ENCODE results near the gene DMWD.

Gene DMWD

DNA sequence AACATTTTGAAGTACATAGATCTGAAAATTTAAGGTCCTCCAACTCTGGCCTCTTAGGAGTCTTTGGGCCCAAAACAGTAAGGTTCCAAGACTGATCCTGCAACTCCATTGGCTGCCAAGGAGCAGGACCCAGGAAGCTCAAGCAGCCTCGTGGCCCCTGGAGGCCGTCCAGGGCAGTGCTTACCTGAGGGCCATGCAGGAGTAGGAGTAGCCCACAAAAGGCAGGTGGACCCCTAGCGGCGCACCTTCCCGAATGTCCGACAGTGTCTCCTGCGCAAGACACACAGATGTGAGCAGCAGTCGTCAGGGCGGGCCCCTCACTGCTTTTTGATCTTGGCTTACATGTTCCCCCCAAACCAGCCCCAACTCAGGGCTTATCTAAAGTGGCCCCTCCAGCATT lies 17.9 kb downstream of the DMWD start:
- Histone ChIP-seq H3K27me3 (ENCODE audit: insufficient read depth, poor library complexity, severe bottlenecking) (peaks cover 43% of the 10 kb centered on the region), H3K27ac (replicated peaks) (no peak overlapping the region), H3K4me3 (replicated peaks; ENCODE audit: insufficient read depth, low read length) (no peak overlapping the region)
- DNase-seq (ENCODE audit: low read depth in 1 of 2, low spot score in 1 of 2): no peak
- TF ChIP-seq GABPA (IDR thresholded peaks at IDR 0.05; ENCODE audit: low read depth) (no peak), POLR2AphosphoS5 (IDR thresholded peaks at IDR 0.05; ENCODE audit: low read depth) (no peak), SPI1 (IDR thresholded peaks at IDR 0.05; ENCODE audit: borderline replicate concordance, low read depth) (no peak)
- TF ChIP-seq, protein P1, sequence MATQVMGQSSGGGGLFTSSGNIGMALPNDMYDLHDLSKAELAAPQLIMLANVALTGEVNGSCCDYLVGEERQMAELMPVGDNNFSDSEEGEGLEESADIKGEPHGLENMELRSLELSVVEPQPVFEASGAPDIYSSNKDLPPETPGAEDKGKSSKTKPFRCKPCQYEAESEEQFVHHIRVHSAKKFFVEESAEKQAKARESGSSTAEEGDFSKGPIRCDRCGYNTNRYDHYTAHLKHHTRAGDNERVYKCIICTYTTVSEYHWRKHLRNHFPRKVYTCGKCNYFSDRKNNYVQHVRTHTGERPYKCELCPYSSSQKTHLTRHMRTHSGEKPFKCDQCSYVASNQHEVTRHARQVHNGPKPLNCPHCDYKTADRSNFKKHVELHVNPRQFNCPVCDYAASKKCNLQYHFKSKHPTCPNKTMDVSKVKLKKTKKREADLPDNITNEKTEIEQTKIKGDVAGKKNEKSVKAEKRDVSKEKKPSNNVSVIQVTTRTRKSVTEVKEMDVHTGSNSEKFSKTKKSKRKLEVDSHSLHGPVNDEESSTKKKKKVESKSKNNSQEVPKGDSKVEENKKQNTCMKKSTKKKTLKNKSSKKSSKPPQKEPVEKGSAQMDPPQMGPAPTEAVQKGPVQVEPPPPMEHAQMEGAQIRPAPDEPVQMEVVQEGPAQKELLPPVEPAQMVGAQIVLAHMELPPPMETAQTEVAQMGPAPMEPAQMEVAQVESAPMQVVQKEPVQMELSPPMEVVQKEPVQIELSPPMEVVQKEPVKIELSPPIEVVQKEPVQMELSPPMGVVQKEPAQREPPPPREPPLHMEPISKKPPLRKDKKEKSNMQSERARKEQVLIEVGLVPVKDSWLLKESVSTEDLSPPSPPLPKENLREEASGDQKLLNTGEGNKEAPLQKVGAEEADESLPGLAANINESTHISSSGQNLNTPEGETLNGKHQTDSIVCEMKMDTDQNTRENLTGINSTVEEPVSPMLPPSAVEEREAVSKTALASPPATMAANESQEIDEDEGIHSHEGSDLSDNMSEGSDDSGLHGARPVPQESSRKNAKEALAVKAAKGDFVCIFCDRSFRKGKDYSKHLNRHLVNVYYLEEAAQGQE (IDR thresholded peaks at IDR 0.05; ENCODE audit: insufficient replicate concordance, low read depth): no peak
- TF ChIP-seq, protein P2, sequence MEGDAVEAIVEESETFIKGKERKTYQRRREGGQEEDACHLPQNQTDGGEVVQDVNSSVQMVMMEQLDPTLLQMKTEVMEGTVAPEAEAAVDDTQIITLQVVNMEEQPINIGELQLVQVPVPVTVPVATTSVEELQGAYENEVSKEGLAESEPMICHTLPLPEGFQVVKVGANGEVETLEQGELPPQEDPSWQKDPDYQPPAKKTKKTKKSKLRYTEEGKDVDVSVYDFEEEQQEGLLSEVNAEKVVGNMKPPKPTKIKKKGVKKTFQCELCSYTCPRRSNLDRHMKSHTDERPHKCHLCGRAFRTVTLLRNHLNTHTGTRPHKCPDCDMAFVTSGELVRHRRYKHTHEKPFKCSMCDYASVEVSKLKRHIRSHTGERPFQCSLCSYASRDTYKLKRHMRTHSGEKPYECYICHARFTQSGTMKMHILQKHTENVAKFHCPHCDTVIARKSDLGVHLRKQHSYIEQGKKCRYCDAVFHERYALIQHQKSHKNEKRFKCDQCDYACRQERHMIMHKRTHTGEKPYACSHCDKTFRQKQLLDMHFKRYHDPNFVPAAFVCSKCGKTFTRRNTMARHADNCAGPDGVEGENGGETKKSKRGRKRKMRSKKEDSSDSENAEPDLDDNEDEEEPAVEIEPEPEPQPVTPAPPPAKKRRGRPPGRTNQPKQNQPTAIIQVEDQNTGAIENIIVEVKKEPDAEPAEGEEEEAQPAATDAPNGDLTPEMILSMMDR (IDR thresholded peaks at IDR 0.05; ENCODE audit: insufficient read depth, low read length): no peak

DNA sequence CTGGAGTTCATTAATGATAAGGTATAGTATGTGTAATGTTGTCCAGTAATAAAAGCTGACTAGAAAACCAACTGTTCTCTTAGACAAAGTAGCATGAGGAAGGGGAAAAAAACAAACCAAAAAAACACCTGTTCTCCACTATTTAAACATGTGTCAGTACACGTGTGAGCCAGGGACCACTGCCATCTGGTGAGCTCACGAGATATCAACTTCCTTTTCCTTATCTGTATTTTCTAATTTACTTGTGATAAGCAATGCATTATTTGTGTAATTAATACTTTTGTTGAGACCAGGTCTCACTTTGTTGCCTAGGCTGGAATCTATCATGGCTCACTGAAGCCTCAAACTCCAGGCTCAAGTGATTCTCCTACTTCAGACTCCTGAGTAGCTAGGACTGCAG lies 19.3 kb downstream of the DMWD start:
- no peak overlapping the region for H3K27ac ChIP-seq (replicated peaks)
- TF ChIP-seq, protein P2 (IDR thresholded peaks at IDR 0.05; ENCODE audit: insufficient read depth, low read length): no peak
- TF ChIP-seq SPI1 (IDR thresholded peaks at IDR 0.05; ENCODE audit: borderline replicate concordance, low read depth) (no peak), GABPA (IDR thresholded peaks at IDR 0.05; ENCODE audit: low read depth) (no peak), POLR2AphosphoS5 (IDR thresholded peaks at IDR 0.05; ENCODE audit: low read depth) (no peak)
- TF ChIP-seq, protein P1 (IDR thresholded peaks at IDR 0.05; ENCODE audit: insufficient replicate concordance, low read depth): no peak
- no peak overlapping the region for H3K4me3 ChIP-seq (replicated peaks; ENCODE audit: insufficient read depth, low read length)
- H3K27me3 ChIP-seq (ENCODE audit: insufficient read depth, poor library complexity, severe bottlenecking): peaks cover 40% of the 10 kb centered on the region
- no peak for DNase-seq (ENCODE audit: low read depth in 1 of 2, low spot score in 1 of 2)

DNA sequence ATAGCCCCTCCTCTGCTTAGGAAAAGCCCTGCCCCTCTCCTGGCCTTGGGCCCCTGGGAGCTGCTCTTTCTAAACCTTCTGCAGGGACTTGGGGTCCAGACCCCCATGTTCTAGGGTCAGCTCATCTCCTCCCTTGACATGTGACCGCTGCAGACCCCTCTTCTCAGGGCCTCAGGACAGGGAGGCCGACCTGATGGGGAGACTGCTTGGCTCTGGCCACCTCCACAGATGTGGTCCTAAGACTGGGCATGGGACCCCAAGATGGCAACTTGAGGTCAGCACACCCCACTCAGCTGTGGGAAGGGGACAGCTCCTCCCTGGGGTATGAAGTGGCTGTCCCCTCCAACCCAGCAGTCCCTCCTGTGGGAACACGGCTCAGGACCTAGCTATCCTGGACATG lies 19.7 kb downstream of the DMWD start:
- TF ChIP-seq SPI1 (IDR thresholded peaks at IDR 0.05; ENCODE audit: borderline replicate concordance, low read depth) (no peak), POLR2AphosphoS5 (IDR thresholded peaks at IDR 0.05; ENCODE audit: low read depth) (no peak), GABPA (IDR thresholded peaks at IDR 0.05; ENCODE audit: low read depth) (no peak)
- TF ChIP-seq, protein P2 (IDR thresholded peaks at IDR 0.05; ENCODE audit: insufficient read depth, low read length): no peak
- TF ChIP-seq, protein P1 (IDR thresholded peaks at IDR 0.05; ENCODE audit: insufficient replicate concordance, low read depth): no peak
- H3K27ac ChIP-seq (replicated peaks): no peak overlapping the region
- H3K4me3 ChIP-seq (replicated peaks; ENCODE audit: insufficient read depth, low read length): no peak overlapping the region
- no peak for DNase-seq (ENCODE audit: low read depth in 1 of 2, low spot score in 1 of 2)
- peaks cover 40% of the 10 kb centered on the region for H3K27me3 ChIP-seq (ENCODE audit: insufficient read depth, poor library complexity, severe bottlenecking)
